22Rv1 (cell line): ENCODE measurements around the gene FAM219A.

Experiments used
- ZFX ChIP-seq: fragments of 450-650 bp; IDR thresholded peaks from 2 replicates; pipeline ENCODE4 v1.6.1; 2017; ENCODE audit warnings: antibody characterized with exemption, borderline replicate concordance
- TF ChIP-seq, protein P1 (sequence below): fragments of 450-650 bp; IDR thresholded peaks from 2 replicates; pipeline ENCODE4 v1.5.1; 2017; ENCODE audit warnings: mild to moderate bottlenecking

DNA sequence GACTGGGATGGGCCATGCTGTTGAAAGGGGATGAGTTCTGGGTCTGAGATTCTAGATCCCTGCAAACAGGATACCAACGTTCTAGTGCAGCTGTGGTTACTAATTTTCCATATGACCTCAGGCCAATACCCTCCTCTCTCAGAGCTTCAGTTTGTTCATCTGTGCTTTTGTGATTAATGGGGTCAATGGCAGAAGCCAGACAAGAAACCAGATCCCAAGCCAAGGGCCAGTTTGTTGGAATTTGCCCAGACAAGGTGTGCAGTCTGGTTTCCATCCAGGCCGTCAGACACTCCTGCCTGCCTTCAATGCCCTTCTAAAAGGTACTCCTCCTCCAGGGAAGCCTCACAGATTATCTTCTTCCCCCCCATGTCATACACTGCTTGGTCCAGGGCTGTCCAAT, 93.1 kb downstream of the FAM219A start:
- TF ChIP-seq, protein P1, sequence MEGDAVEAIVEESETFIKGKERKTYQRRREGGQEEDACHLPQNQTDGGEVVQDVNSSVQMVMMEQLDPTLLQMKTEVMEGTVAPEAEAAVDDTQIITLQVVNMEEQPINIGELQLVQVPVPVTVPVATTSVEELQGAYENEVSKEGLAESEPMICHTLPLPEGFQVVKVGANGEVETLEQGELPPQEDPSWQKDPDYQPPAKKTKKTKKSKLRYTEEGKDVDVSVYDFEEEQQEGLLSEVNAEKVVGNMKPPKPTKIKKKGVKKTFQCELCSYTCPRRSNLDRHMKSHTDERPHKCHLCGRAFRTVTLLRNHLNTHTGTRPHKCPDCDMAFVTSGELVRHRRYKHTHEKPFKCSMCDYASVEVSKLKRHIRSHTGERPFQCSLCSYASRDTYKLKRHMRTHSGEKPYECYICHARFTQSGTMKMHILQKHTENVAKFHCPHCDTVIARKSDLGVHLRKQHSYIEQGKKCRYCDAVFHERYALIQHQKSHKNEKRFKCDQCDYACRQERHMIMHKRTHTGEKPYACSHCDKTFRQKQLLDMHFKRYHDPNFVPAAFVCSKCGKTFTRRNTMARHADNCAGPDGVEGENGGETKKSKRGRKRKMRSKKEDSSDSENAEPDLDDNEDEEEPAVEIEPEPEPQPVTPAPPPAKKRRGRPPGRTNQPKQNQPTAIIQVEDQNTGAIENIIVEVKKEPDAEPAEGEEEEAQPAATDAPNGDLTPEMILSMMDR, result no peak
- no peak for TF ChIP-seq ZFX
